GM18498 (cell line): ENCODE results near the gene ASB2.

Experiments
- ATAC-seq: cut with Tn5 transposase; IDR thresholded peaks from one replicate; pipeline ENCODE4 v1.9.1; 2021; ENCODE audit warnings: mild to moderate bottlenecking, moderate library complexity; ENCODE audit not compliant: unreplicated experiment

ASB2 gene

GRCh38 chr14:93930296-93930988 is 45.9 kb downstream of the ASB2 start:
- ATAC-seq: no peak

DNA sequence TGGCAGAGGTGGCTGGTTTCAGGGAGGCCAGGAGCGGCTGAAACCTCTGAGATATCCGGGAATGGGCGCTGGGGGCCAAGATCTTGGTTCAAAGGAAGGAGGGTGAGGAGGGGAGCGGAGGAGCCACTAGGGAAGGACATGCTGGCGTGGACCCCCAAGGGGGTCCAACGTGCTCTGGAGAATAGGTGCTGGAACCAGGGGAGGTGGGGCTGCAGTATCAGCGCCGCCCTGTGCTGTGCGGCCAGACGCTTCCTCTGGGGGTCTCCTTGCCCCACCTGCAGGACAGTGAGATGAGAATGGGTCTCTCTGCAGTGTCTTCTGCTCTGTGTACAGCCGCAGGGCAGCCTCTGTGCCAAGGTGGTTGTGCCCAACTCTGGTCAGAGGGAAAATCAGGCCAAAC is 46.7 kb downstream of the ASB2 start:
- ATAC-seq: no peak

GRCh38 chr14:93929048-93929535 is 47.3 kb downstream of the ASB2 start:
- ATAC-seq: no peak

DNA sequence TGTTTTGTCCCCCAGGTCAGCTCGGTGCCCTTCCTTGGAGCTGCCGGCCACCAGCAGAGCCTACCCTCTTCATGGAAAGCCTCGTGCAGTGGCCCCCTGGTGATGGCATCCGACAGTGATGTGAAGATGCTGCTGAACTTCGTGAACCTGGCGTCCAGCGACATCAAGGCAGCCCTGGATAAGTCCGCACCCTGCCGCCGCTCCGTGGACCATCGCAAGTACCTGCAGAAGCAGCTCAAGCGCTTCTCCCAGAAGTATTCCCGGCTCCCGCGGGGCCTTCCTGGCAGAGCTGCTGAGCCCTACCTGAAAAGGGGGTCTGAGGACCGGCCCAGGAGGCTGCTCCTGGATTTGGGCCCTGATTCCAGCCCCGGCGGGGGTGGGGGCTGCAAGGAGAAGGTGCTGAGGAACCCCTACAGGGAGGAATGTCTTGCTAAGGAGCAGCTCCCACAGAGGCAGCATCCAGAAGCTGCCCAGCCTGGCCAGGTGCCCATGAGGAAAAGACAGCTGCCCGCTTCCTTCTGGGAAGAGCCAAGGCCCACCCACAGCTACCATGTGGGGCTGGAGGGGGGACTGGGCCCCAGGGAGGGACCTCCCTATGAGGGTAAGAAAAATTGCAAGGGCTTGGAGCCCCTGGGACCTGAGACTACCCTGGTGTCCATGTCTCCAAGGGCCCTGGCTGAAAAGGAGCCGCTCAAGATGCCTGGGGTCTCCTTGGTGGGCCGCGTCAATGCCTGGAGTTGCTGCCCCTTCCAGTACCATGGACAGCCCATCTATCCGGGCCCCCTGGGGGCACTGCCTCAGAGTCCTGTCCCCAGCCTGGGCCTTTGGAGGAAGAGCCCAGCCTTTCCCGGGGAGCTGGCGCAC is 48.0 kb downstream of the ASB2 start:
- no peak for ATAC-seq

DNA sequence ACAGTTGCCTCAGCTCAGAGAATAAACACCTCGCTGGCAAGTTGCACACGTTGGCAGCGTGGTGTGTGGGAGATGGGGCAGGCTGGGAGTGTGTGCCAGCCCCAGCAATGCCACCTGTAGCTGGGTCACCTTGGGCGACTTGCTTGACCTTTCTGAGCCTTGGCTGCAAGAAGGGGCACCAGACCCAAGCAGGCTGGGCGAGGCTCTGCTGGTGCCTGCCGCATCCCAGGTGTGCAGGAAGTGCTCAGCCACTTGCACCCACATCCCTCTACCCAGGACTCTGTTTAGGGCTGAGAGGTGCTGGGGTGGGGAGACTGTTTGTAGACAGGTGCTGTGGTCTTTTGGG is 48.6 kb downstream of the ASB2 start:
- no peak for ATAC-seq

DNA sequence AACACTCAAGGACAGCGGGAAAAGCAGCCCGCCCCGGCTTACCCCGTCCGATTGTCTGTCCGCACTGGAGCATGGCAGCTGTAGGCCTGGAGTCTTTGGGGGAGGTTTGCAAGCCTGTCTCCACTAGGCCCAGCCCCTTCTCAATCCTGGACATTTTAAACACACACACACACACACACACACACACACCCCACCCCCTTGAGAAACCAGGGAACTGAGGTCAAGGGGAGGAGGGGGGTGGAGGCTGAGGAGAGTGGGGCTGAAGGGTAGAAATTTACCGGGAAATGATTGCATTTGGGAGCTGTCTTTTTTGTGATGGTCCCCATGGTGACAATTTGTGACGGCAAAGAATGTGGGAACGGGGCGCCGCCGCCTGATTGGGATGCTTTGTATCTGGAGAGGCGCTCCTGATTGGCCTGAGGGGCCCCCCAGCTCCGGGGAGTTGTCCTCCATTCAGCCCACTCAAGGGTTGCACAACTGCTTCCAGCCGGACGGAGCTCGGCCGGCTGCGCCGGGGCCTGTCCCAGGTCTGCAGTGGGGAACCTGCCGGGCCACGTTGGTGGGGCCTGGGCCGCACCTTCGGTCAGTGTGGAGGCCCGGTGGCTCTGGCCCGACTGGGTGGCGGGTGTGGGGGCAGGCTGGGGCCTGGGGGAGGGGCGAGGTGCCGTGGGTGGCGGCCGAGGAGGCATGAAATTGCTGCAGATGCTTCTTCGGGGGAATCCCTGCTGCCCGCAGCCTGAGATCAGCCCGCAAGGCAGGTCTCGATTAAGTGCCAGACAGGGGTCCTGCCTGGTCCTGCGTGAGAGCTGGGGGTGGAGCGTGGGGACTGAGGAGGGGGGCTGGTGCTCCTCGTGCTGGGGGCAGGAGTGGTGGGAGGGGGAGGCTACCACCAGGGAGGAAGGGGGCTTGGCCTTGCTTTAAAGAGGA is 49.2 kb downstream of the ASB2 start, which contains the start of gene FAM181A:
Gene FAM181A, plus strand, starts transcription at position 472 of the 927 bp plus-strand sequence. CDS start 942 bp downstream, outside the sequence.
- ATAC-seq: no peak

GRCh38 chr14:93926245-93926872 is 50.0 kb downstream of the ASB2 start:
- no peak for ATAC-seq

DNA sequence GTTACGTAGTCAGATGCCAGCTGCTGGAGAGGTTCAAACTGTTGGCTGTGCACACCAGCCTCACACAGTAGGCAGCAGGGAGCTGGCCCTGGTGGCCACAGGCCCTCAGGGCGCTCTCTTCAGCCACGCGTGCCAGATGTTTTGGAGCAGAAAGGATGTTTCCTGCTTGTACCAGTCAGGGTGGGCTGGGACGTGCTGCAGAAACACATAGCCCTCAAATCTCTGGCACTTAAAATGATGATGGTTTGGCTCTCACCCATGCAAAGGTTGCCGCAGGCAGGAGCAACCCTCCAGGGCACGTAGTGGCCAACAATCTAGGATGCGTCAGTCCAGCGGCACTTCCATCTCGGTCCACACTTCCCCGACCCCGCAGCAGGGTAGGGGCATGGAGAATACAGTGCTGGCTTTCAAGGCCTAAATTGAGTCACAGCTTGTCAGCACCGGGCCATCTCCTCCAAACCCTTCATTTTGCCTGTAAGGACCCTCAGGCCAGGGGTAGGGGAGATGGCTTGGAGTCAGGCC is 50.9 kb downstream of the ASB2 start:
- no peak for ATAC-seq

DNA sequence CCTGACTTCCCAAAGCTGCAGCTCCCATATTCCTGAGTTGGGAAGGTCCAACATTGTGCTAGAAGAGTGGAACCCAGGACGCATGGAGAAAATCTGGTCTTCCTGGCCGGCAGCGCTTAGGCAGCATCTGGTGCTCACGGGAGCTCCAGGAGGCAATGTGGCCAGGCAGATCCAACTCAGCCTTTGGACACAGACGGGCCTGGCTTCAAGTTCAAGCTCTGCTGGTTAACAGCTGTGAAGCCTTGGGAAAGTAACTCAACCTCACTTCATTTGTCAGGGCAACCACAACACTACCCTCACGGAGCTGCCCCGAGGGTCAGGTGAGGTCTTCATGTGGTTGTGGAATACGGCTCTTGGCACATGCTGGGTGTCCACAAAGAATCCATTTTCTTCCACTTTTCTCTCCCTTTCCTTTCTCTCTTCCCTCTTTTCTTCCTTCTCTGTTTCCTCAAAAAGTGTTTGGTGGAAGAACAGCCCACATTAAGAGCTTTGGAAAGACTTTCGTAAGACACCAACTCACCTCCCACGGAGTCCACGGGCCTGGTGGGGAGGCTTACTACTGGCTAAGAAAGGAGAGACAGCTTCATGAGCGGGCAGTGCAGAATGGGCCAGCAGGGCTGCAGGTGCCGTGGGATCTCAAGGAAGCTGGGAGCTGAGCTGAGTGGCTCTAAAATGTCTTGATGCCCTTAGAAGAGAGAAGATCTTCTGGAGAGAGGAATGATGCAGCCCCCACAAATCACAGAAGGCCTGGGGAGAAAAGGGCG is 51.6 kb downstream of the ASB2 start:
- no peak for ATAC-seq

- ATAC-seq: no peak
These were observed 52.7 kb downstream of the ASB2 start for GRCh38 chr14:93923626-93924025.

GRCh38 chr14:93921001-93921806 is 55.2 kb downstream of the ASB2 start:
- no peak for ATAC-seq

GRCh38 chr14:93917141-93917540 is 59.2 kb downstream of the ASB2 start:
- no peak for ATAC-seq

DNA sequence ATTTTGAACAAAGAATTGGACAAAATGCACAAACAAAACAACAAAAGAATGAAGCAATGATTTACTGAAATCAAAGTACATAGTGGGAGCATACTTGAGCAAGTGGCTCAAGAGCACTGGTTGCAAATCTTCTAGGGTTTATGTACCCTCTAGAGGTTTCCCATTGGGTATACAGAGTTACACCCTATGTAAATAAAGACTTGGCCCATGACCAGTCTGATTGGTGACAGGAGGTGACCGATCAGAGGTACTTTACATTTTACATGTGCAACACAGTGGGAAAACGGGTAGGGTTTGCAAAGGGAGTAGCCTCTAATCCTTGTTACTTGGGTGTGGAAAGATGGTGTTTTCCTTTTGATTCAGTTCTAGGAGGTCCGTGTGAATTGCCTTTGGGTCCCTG is 59.9 kb downstream of the ASB2 start:
- no peak for ATAC-seq

DNA sequence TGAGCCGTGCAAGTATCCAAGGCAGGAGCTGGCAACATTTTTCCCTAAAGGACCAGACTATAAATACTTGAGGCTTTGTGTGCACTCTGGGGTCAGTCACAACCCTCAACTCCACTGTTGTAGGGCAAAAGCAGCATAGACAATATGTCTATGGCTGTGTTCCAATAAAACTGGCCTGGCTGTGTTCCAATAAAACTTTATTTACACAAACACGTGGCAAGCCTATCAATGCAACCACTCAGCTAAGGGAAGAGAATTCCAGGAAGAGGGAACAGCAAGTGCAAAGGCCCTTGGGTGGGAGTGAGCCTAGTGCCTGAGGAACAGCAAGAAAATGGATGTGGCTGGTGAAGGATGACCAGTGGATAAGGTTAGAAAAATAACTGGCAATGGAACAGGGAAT is 60.6 kb downstream of the ASB2 start:
- ATAC-seq: no peak

DNA sequence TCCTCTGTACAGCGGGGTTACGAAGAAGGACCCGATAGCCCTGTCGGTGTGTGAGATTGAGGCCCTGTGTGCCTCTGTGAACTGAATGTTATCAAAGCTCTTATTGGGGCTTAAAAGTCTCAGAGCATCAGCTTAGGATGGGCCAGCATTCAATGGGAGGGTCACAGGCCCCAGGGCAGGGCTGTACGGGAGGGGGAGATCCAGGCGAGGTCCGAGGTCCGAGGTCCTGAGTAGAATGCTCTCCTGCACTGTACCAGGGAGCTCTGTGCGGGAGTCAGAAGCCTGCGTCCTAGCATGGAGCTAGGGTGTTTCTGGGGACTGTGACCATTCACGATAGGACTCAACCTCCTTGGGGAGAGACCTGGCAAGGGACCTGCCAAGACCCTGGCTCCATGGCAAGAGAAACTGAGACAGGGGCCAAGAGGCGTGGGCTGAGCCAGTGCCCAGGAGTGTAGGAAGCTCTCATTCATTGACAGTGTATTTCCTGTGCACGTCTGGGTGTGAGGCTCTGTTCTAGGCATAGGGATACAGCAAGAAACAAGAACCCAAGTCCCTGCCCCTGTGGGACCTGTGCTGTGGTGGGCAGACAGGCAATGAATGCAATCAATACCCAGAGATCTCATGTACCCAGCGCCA is 61.2 kb downstream of the ASB2 start:
- ATAC-seq: no peak

DNA sequence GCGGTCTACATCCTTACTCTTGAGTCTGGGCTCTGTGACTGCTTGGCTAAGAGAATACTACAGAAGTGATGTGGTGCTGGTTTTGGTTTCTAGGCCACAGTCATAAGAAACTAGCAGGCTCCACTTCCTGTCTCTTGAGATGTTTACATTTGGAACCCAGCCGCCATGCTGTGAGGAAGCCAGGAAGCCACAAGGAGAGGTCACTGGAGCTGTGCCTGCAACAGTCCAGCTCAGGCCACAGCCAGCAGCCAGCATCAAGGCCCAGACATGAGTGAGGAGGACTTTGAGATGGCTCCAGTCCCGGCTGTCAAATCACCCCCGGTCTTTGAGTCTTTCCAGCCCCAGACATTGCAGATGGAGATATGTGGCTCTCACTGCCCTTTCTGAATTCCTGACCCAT is 62.1 kb downstream of the ASB2 start:
- no peak for ATAC-seq

DNA sequence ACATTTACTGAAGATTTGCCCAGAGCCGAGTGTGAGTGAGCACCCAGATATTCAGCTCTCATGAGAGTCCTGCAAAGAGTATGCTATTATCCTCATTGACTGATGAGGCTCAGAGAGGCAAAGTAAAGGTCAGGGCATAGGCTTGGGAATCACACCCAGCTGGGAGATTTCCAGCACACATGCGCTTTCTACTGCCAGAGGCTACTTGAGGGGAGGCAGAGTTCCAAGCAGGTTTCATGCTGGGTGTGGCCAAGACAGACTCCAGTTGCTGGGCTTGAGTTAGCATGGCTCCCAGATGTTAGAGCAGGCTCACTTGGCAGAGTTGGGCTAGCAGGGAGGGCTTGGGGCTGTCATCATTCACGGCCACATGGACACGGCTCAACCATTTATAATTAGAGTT is 63.6 kb downstream of the ASB2 start:
- no peak for ATAC-seq

- ATAC-seq: no peak
These were observed 64.3 kb downstream of the ASB2 start for GRCh38 chr14:93911975-93912615.
